HG03066 (cell line): Measurements from ENCODE around the gene TNNI2.
A peak's percentile ranks its signal among the peaks of the same experiment; 100 is the strongest.

Source experiments
- ATAC-seq: cut with Tn5 transposase; IDR thresholded peaks from one replicate; pipeline ENCODE4 v1.9.1; 2021; ENCODE audit warnings: low read depth; ENCODE audit not compliant: unreplicated experiment

TNNI2 gene

GRCh38 chr11:1832211-1832919 is 6.4 kb upstream of the TNNI2 start:
- no peak for ATAC-seq

GRCh38 chr11:1832920-1833295 is 5.9 kb upstream of the TNNI2 start:
- no peak for ATAC-seq

- ATAC-seq = no peak
Measured at GRCh38 chr11:1834062-1834610, 4.6 kb upstream of the TNNI2 start.

GRCh38 chr11:1834779-1835670 is 3.8 kb upstream of the TNNI2 start, which contains the start of gene SYT8:
Gene SYT8, plus strand, starts transcription at chr11:1834990. Its CDS starts 116 bp downstream, at chr11:1835106.
- no peak for ATAC-seq

GRCh38 chr11:1835671-1836010 is 3.1 kb upstream of the TNNI2 start:
- ATAC-seq = no peak

- ATAC-seq = no peak
Measured at GRCh38 chr11:1836011-1836945, 2.5 kb upstream of the TNNI2 start.

- no peak for ATAC-seq
Measured at GRCh38 chr11:1837171-1838076, 1.4 kb upstream of the TNNI2 start.

GRCh38 chr11:1838077-1838425 is 730 bp upstream of the TNNI2 start:
- ATAC-seq = no peak

GRCh38 chr11:1839204-1839923 is 583 bp downstream of the TNNI2 start:
- ATAC-seq = peak; percentile 16

- peak; percentile 43 for ATAC-seq
Measured at GRCh38 chr11:1839924-1840779, 1.4 kb downstream of the TNNI2 start.

GRCh38 chr11:1840780-1841480 is 2.1 kb downstream of the TNNI2 start:
- no peak for ATAC-seq

GRCh38 chr11:1841511-1842148 is 2.8 kb downstream of the TNNI2 start:
- ATAC-seq = no peak

- ATAC-seq = no peak
Measured at GRCh38 chr11:1842149-1843097, 3.6 kb downstream of the TNNI2 start.

- ATAC-seq = no peak
Measured at GRCh38 chr11:1843098-1843473, 4.3 kb downstream of the TNNI2 start.

- no peak for ATAC-seq
Measured at GRCh38 chr11:1843796-1844195, 5.0 kb downstream of the TNNI2 start.
